Activated naive CD4-positive, alpha-beta T cell treated with Interleukin-2 at 50 U/mL for 16 hours (primary cell): Measurements from ENCODE around the gene HOTAIR.
A peak's percentile ranks its signal among the peaks of the same experiment; 100 is the strongest.

ENCODE experiments used
- DNase-seq: peaks from one replicate; pipeline ENCODE4 v3.0.0-alpha.2; 2020

HOTAIR gene

DNA sequence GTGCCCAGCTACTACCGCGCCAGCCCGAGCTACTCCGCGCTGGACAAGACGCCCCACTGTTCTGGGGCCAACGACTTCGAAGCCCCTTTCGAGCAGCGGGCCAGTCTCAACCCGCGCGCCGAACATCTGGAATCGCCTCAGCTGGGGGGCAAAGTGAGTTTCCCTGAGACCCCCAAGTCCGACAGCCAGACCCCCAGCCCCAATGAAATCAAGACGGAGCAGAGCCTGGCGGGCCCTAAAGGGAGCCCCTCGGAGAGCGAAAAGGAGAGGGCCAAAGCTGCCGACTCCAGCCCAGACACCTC lies 10.9 kb upstream of the HOTAIR start:
- DNase-seq: no peak

GRCh38 chr12:53984901-53985691 lies 10.3 kb upstream of the HOTAIR start, which contains the start of gene HOXC10:
Gene HOXC10 (plus strand): TSS chr12:53985146. CDS start chr12:53985260, 114 bp downstream.
- DNase-seq: peak; percentile 71

GRCh38 chr12:53983950-53984572 lies 9.3 kb upstream of the HOTAIR start:
- no peak for DNase-seq

- no peak for DNase-seq
Observed at GRCh38 chr12:53983568-53983949, 8.8 kb upstream of the HOTAIR start.

GRCh38 chr12:53982648-53983567 lies 8.2 kb upstream of the HOTAIR start:
- no peak for DNase-seq

DNA sequence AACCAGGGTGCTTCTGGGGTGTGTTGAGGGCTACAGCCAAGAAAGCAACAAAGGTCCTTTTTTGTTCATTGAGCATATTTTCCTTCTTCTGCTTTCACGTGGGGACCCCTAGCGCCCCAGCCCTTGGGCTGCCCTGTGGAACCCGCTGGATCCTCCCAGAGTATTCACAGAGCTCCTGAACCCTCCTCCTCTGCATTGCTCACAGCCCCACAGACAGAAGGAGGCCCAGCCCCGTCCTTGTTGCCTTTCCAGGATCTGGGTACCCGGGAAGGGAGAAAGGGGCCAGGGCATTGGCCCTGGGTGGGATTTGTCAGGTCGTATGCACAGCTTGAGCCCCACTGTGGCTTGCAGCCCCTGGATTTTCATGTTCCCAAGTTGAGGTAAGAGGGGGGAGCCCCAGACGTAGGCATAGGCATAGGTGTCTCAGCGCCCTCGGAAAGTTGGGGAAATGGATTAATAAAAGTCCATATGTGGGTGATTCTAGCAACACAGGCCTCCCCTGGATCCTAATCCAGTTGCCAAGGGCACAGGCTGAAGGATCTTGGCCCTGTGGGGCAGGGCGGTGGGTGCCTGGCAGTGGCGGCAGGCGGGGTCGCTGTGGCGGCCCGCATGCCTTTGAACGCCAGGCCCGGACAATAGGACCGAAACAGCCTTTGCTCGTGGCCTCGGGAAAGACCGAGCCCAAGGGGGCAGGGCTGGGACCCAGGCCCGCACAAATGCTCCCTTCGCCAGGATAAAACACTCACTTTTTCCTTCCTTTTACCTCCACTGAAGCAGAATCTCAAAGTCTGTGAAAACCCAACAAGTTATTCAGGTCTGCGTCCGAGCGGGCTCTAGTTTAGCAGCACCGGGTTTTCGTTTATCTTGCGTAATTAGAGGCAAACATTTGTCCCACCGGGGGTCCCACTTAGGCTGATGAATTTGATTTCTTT lies 7.1 kb upstream of the HOTAIR start:
- no peak for DNase-seq

GRCh38 chr12:53980802-53981496 lies 6.2 kb upstream of the HOTAIR start:
- DNase-seq: no peak

DNA sequence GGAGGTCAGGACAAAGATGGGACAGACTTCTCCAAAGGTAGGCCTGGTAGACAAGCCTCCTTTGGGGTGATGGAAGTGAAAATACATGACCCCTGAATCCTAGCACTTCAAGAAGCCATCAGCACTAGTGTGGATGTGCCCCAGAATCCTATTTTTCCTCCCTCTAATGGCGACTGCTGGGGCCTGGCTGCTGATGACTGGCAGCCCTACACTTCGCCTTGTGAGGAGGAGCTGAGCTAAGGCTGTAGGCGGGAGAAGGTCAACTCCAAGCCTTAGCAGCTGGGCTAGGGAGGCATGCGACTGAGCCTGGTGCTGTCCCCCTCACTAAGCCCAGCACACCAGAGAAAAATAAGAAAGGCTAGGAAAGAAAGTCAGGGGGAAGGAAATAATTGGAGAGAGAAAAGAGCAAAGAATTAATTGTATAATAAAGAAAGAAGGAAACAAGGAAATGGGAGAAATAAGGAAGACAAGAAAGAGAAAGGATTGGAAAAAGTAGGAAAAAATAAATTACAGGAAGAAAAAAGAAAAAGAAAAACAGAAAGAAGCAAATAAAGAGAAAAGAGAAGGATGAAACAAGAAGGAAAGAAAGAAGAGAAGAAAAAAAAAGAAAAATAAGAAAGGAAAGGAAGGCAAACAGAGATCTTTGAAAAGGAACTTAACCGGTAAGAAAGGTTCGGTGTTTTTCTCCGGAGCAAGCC lies 5.5 kb upstream of the HOTAIR start:
- no peak for DNase-seq

DNA sequence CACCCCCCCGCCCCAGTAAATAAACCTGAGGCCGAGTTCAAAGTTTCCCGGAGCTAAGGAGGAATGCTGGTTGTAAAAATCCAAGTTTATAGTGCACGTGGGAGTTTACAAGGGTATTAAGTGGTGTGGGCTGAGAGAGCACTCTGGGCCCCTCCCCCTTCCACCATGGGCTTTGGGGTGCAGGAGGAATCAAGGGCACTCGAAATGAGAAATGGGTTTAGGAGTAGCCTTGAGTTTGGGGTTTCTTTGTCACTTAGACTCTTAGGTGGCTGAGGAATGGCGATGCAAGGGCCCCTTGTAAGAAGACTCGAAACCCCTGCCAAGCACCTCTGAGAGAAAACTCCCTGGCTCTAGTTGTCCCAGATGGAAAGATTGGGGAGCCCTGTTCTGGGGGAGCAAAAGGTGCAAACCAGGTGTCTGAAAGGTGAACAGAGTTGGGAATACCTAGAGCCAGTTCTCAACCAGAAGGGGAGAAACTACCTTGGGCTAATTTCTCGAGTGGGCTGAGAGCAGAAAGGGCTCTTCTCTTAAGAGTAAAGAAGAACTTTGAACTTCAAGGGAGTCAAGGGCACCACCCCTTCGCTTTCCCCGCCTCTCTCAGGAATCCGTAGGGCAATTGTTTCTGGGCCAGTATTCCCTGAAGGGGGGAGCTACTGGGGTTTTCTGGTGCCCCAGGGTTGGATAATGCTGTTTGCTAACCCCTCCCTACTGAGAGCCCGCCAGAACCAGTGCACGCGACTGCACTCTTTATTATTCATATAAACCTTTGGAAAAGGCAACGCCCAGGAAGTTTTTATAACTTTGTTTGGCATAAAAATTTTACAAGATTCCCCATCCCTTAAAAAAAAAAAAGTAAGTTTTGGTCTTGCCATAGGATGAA lies 4.0 kb upstream of the HOTAIR start:
- no peak for DNase-seq

GRCh38 chr12:53977596-53978445 lies 3.1 kb upstream of the HOTAIR start:
- DNase-seq: no peak

DNA sequence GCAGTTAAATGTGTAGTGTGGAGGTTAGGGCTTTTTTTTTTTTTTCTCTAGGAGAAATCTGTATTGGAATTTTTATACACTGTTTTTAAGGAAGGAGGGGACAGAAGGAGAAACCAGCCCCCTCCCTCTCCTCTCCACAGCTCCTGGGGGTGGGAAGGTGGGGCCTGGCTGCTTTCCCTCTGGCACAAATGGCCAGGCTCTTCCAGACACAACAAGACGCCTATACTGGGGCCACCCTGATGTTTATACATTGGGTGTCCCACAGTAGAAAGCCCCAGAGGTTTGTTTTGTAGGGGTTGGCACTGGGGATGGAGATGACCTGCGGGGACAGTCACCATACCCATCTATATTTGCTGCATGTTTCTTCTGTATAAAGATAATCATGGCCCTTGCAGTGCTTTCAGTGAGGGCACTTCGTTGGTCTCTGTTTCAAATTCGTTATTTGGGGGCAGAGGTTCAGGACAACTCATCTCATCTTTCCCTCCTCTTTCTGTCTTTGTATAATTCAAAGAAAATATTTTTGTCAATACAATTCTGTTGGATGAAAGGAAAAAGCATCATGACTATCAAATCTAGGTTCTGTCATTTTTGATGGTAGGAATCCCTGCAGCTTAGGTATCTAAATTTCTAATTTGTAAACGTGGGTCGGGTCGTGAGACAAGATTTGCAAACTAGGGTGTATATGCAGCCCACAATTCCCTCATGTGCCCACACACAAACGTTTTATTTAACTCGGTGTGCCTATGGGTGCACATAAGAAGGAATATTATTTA lies 2.3 kb upstream of the HOTAIR start:
- no peak for DNase-seq

GRCh38 chr12:53976172-53976822 lies 1.5 kb upstream of the HOTAIR start:
- no peak for DNase-seq

GRCh38 chr12:53975479-53976152 lies 862 bp upstream of the HOTAIR start:
- DNase-seq: no peak

DNA sequence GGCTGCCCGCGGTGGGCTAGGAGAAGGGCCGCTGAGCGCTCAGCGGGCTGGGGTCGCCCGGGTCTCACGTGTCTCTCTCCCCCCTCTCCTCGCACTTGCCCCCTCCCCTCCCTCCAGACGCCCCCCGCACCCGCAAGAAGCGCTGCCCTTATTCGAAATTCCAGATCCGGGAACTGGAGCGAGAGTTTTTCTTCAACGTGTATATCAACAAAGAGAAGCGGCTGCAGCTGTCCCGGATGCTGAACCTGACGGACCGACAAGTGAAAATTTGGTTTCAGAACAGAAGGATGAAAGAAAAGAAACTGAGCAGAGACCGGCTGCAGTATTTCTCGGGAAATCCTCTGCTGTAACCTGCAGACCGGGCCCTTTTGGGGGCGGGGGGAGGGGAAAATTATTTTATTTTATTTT lies 314 bp upstream of the HOTAIR start:
- DNase-seq: no peak

DNA sequence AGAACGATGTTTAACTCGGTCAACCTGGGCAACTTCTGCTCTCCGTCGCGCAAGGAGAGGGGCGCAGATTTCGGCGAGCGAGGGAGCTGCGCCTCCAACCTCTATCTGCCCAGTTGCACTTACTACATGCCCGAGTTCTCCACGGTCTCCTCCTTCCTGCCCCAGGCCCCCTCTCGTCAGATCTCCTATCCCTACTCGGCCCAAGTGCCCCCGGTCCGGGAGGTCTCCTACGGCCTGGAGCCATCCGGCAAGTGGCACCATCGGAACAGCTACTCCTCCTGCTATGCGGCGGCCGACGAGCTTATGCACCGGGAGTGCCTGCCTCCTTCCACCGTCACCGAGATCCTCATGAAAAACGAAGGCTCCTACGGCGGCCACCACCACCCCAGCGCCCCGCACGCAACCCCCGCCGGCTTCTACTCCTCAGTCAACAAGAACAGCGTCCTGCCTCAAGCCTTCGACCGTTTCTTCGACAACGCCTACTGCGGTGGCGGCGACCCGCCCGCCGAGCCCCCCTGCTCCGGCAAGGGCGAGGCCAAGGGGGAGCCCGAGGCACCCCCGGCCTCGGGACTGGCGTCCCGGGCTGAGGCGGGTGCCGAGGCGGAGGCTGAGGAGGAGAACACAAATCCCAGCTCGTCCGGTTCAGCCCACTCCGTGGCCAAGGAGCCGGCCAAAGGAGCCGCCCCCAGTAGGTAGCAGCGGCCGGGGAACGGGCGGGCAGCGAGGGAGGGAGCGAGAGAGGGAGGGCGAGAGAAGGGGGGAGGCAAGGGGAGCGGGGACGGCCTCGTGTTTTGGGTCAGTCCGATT lies 1.3 kb downstream of the HOTAIR start:
- DNase-seq: no peak

- DNase-seq: no peak
Observed at GRCh38 chr12:53972722-53973235, 2.0 kb downstream of the HOTAIR start, which contains the start of gene HOXC11. Gene HOXC11 (plus strand): TSS chr12:53973126. CDS start chr12:53973242, 116 bp downstream.
